ENCODE measurements around the gene HSPA12A.

The HSPA12A gene

GRCh38 chr10:116742367-116743265, at the start of gene HSPA12A:
TSS of gene HSPA12A (minus strand) at chr10:116742566. CDS start at chr10:116742469, 97 bp downstream.
- peak in 53 of 58 donors; percentile 35 to 79 (median 64) for DNase-seq

GRCh38 chr10:116791241-116791640, 48.9 kb upstream of the HSPA12A start:
- DNase-seq = no peak

- DNase-seq = peak in 57 of 58 donors; percentile 3 to 89 (median 65)
Observed at GRCh38 chr10:116787893-116788665, 45.7 kb upstream of the HSPA12A start.

- no peak for DNase-seq
Observed at GRCh38 chr10:116787053-116787659, 44.8 kb upstream of the HSPA12A start.

- DNase-seq = no peak
Observed at GRCh38 chr10:116785867-116786266, 43.5 kb upstream of the HSPA12A start.

GRCh38 chr10:116785282-116785681, 42.9 kb upstream of the HSPA12A start:
- DNase-seq = no peak

GRCh38 chr10:116784651-116785050, 42.3 kb upstream of the HSPA12A start:
- DNase-seq = no peak

GRCh38 chr10:116784035-116784434, 41.7 kb upstream of the HSPA12A start:
- no peak for DNase-seq

- DNase-seq = peak in 4 of 58 donors; percentile 10 to 23 (median 12)
Observed at GRCh38 chr10:116783011-116783655, 40.8 kb upstream of the HSPA12A start.

GRCh38 chr10:116781370-116781884, 39.1 kb upstream of the HSPA12A start:
- DNase-seq = no peak

- no peak for DNase-seq
Observed at GRCh38 chr10:116780691-116781205, 38.4 kb upstream of the HSPA12A start.

- no peak for DNase-seq
Observed at GRCh38 chr10:116779076-116779687, 36.8 kb upstream of the HSPA12A start.

GRCh38 chr10:116777006-116777405, 34.6 kb upstream of the HSPA12A start:
- no peak for DNase-seq

GRCh38 chr10:116775488-116776400, 33.4 kb upstream of the HSPA12A start:
- no peak for DNase-seq

- DNase-seq = no peak
Observed at GRCh38 chr10:116774728-116775151, 32.4 kb upstream of the HSPA12A start.

- DNase-seq = no peak
Observed at GRCh38 chr10:116772909-116773705, 30.7 kb upstream of the HSPA12A start.

GRCh38 chr10:116771959-116772585, 29.7 kb upstream of the HSPA12A start:
- no peak for DNase-seq
